ENCODE results near the gene GJA10.

DNA sequence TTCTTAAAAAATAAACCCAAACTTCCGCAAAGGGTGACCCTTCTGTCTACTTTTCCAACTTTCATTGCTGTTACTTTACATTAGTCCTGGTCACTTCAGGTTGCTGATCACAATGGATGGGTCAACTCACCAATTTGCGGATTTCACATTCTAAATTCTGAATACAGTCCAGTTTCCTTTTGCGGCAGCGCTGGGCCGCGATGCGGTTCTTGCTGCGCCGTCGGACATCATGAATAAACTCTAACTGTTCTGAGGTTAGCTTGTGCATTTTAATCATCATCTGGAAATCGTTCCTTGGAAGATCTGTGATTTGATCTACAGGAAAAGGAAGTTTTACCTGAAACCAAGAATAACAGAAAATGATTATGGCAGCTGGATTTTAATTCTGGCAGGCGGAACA lies 43.7 kb downstream of the GJA10 start:
- TF ChIP-seq, protein P1, sequence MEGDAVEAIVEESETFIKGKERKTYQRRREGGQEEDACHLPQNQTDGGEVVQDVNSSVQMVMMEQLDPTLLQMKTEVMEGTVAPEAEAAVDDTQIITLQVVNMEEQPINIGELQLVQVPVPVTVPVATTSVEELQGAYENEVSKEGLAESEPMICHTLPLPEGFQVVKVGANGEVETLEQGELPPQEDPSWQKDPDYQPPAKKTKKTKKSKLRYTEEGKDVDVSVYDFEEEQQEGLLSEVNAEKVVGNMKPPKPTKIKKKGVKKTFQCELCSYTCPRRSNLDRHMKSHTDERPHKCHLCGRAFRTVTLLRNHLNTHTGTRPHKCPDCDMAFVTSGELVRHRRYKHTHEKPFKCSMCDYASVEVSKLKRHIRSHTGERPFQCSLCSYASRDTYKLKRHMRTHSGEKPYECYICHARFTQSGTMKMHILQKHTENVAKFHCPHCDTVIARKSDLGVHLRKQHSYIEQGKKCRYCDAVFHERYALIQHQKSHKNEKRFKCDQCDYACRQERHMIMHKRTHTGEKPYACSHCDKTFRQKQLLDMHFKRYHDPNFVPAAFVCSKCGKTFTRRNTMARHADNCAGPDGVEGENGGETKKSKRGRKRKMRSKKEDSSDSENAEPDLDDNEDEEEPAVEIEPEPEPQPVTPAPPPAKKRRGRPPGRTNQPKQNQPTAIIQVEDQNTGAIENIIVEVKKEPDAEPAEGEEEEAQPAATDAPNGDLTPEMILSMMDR (IDR thresholded peaks at IDR 0.05; ENCODE audit: low read depth, low read length, poor library complexity, severe bottlenecking) = no peak
- no peak for TF ChIP-seq EZH2phosphoT487 (IDR thresholded peaks at IDR 0.05; ENCODE audit: borderline replicate concordance, low read length)
